ENCODE results near the gene HLA-C.
"Not testable (repeated sequence)": the region's sequence is repeated elsewhere in the genome, so short reads cannot be mapped to it uniquely, and the experiment has no call there.

The HLA-C gene

GRCh38 chr6:31268836-31269235, 3.1 kb downstream of the HLA-C start:
- no peak for DNase-seq

GRCh38 chr6:31268369-31268765, 3.5 kb downstream of the HLA-C start:
- DNase-seq: no peak

DNA sequence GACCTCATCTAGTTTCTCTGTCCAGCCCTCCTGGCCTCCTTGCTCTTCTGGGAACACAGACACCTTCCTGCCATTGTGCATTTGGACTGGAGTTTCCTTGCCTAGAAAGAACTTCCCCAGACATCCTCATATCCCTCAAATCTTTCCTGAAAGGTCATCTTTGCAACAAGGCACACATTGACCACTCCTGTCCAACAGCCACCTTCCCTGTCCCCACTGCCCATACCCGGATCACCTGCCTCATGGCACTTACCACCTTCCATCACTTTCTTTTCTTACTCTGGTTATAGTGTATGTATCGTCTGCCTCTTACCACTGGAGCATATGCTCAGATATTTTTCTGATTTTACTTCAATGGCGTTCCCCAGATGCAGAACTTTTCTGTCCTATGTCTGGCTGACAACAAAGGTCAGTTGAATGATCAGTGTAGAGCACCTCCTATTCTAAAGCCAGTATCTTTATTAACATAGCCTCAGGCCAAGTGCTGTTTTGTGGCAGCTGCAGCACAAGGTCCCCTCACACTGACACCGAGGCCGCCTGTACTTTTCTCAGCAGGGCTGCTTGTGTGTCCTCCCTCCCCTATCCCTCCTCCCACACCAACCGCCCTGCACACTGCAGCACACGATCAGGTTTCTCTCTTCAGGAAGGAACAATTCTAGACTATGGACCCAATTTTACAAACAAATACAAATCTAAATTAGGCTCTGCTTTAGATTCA, 4.1 kb downstream of the HLA-C start:
- DNase-seq: no peak

GRCh38 chr6:31266567-31267360, 5.1 kb downstream of the HLA-C start:
- DNase-seq: no peak

DNA sequence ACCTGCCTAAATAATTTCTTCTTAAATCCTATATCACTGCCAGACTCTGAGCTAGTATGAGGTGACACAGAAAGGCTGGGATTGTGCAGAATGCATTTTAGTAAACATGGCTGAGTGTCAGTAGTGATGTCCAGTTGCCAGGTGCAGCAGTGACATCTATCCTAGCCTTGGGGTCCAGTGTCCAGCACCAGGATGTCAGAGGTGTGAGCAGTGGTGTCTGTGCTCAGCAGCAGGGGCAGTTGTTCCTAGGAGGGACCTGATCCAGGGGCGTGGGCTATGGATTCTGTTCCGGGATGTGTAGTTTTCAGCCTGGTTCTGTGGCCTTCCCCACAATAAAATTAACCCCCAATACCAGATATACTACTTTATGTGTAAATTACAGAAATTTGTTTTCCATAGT, 6.0 kb downstream of the HLA-C start:
- no peak for DNase-seq

GRCh38 chr6:31263346-31263933, 8.5 kb downstream of the HLA-C start:
- DNase-seq: not testable (repeated sequence)

GRCh38 chr6:31259995-31260394, 11.9 kb downstream of the HLA-C start:
- DNase-seq: not testable (repeated sequence)

DNA sequence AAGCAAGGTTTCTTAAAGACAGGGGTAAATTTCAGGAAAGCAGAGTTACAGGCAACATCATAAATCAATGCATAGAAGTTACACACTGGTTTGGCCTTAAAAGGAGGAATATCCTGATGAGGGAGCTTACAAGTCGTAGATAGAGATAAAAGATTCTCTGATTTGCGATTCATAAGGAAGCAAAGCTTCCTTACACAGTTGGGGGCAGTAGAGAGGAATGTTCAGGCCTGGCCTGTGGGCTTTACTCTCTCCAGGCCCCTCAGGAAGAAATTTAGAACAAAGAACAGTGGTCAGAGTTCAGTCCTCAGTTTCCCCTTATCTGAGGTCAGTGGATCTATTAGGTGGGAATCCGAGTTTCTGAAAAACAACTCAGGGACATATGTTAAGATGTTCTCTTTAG, 19.3 kb downstream of the HLA-C start:
- DNase-seq: no peak

DNA sequence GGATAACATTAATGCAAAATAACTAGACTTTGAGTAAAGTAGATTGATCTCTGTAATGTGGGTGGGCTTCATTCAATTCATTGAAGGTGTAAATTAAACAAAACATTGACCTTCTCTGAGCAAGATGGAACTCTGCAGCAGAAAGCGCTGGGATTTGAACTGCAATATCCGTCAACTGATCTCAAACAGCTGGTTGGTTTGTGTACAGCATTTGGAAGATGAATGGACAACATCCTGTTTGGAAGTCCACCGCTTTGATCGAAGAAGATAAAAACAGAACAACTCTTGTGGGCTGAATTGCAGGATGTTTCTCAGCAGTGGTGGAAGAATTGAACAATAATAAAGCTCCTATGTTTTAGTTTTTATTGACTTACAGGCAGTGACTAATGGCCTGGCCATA, 20.6 kb downstream of the HLA-C start:
- no peak for DNase-seq

DNA sequence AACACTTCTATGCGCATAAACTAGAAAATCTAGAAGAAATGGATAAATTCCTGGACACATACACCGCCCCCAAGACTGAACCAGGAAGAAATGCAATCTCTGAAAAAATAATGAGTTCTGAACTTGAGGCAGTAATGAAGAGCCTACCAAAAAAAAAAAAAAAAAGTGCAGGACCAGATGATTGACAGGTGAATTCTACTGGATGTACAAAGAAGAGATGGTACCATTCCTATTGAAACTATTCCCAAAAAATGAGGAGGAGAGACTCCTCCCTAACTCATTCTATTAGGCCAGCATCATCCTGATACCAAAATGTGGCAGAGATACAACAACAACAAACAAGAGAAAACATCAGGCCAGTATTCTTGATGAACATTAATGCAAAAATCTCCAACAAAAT, 22.7 kb downstream of the HLA-C start:
- DNase-seq: no peak

GRCh38 chr6:31247813-31248212, 24.1 kb downstream of the HLA-C start:
- no peak for DNase-seq

- DNase-seq: no peak
Measured at GRCh38 chr6:31246051-31246521, 25.8 kb downstream of the HLA-C start.

DNA sequence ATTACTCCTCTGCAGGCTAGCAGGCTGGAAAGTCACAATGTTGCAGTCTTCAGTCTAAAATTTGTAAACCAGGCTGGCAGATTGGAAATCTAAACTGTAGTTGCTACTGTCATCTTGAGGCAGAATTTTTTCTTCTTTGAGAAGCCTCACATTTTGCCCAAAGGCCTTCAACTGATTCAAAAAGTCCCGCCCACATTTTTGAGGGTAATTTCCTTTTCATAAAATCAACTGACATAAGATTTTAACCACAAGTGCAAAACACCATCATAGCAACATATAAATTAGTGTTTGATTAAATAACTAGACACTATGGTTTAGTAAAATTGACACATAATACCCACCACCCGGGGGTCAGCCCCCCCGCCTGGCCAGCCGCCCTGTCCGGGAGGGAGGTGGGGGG, 28.4 kb downstream of the HLA-C start:
- no peak for DNase-seq

- DNase-seq: no peak
Measured at GRCh38 chr6:31239854-31240253, 32.0 kb downstream of the HLA-C start.

DNA sequence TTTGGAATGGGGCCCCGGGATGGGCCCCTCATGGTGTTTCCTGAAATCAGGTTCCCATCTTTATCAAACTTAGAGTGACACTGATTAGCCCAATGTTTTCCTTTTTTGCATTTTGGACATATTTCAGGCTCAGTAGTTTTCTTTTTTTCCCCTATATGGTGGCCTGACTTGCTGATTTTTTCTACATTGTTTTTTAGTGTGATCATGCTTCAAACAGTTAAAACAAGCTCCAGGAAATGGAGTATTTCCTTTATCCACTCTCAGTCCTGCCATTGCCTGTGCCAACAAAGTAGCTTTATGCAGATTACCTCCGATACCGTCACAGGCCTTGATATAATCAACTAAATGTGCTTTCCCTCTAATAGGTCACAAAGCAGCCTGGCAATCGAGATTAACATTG, 37.8 kb downstream of the HLA-C start:
- not testable (repeated sequence) for DNase-seq

GRCh38 chr6:31228476-31228875, 43.4 kb downstream of the HLA-C start:
- DNase-seq: no peak

- DNase-seq: no peak
Measured at GRCh38 chr6:31227143-31227542, 44.7 kb downstream of the HLA-C start.

DNA sequence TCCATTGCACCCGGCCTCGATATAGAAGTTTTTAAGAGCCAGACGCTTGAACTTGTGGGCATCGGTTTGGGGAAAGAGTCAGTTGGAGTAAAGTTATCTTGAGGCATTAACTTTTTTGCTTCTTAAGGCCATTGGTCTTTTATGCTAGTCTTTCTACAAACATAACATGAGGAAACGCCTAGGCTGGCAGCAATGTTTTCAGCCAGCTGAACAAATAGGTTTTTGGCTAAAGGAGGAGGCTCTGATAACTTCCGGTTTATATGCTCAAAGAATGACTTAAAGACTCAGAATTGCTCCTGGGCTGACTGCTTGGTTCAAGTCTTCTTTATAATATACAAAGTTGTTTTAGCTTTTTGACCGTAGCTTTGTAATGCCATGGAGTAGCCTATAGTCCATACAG, 46.2 kb downstream of the HLA-C start:
- no peak for DNase-seq

- no peak for DNase-seq
Measured at GRCh38 chr6:31222496-31222895, 49.4 kb downstream of the HLA-C start.
